Measurements from ENCODE around the gene RHBG. TPM values are rescaled to one million over a fixed set of nuclear protein-coding genes. Genes with fewer than 3 reads are reported as not detected.
"Not testable (repeated sequence)": the region's sequence is repeated elsewhere in the genome, so short reads cannot be mapped to it uniquely, and the experiment has no call there.

The RHBG gene, protein sequence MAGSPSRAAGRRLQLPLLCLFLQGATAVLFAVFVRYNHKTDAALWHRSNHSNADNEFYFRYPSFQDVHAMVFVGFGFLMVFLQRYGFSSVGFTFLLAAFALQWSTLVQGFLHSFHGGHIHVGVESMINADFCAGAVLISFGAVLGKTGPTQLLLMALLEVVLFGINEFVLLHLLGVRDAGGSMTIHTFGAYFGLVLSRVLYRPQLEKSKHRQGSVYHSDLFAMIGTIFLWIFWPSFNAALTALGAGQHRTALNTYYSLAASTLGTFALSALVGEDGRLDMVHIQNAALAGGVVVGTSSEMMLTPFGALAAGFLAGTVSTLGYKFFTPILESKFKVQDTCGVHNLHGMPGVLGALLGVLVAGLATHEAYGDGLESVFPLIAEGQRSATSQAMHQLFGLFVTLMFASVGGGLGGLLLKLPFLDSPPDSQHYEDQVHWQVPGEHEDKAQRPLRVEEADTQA
- total RNA-seq: not detected in 2 replicates

DNA sequence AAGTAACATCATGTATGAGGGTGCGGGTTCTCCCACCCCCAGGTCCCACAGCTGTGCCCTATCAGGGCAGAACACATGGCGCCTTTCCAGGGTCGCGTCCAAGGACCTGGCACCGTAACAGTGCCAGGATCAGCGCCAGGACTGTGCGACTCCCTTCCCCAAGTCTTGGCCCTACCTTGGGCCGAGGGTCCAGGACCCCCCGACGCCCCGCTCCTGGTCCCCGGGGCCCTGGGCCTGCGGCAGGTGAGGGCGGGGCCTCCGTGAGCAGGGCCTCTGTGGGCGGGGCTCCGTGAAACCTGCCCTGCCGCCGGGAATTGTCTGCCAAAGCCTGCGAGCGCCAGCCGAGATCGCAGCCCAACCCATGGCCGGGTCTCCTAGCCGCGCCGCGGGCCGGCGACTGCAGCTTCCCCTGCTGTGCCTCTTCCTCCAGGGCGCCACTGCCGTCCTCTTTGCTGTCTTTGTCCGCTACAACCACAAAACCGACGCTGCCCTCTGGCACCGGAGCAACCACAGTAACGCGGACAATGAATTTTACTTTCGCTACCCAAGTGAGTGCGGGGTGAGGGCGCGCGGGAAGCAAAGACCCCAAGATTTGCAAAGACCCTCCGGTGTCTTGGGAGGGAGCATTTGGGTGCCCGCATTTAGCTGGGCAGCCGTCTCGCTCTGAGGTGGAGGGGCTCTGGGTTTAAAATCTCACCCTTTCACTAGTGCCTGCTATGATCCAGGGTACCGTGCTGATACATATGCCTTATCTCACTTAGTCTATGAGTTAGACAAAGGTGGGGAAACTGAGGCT, at the start of gene RHBG:
TSS of gene RHBG (plus strand) at position 323 of the 796 bp plus-strand sequence. CDS start at position 362, 39 bp downstream.
- H3K27ac Mint-ChIP-seq: no peak within 1 kb of the TSS
- no peak for DNase-seq (ENCODE audit: low spot score)
- no peak within 1 kb of the TSS for H3K4me3 Mint-ChIP-seq
- no peaks in the 10 kb centered on the region for H3K4me1 Mint-ChIP-seq (ENCODE audit: low read depth)
- intact Hi-C loops (cut with micrococcal nuclease): no loop called here
- no peaks in the 10 kb centered on the region for H3K36me3 Mint-ChIP-seq (ENCODE audit: low read depth)
- peaks cover 56% of the 10 kb centered on the region for H3K27me3 Mint-ChIP-seq (ENCODE audit: insufficient read depth)
- H3K9me3 Mint-ChIP-seq: no peaks in the 10 kb centered on the region

DNA sequence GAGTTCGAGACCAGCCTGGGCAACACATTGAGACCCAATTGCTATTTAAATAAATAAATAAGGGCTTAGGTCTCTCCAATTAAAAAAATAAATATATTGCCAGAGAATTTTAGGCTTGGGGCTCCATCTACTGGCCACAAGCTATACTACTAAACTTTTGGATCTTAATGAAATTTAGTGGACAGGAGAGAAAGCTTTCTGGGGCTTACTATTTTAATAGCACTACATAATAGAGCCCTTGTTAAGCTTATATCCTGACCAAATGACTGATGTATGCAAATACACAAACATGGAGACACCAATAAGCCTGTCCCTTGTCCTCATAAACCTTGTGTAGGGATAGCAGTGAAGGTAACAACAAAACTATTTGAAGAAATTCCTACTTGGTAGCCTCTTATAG, 49.3 kb upstream of the RHBG start:
- intact Hi-C loops (cut with micrococcal nuclease): loop anchor here (1.0 to 2.0 kb wide), 2 partner anchors 173 to 229 kb away; no protein-coding TSS in a partner anchor
- Mint-ChIP-seq H3K27me3 (ENCODE audit: insufficient read depth) (no peaks in the 10 kb centered on the region), H3K27ac (no peak overlapping the region), H3K36me3 (ENCODE audit: low read depth) (peaks cover 45% of the 10 kb centered on the region), H3K4me3 (no peak overlapping the region), H3K9me3 (no peaks in the 10 kb centered on the region), H3K4me1 (ENCODE audit: low read depth) (no peaks in the 10 kb centered on the region)
- no peak for DNase-seq (ENCODE audit: low spot score)

DNA sequence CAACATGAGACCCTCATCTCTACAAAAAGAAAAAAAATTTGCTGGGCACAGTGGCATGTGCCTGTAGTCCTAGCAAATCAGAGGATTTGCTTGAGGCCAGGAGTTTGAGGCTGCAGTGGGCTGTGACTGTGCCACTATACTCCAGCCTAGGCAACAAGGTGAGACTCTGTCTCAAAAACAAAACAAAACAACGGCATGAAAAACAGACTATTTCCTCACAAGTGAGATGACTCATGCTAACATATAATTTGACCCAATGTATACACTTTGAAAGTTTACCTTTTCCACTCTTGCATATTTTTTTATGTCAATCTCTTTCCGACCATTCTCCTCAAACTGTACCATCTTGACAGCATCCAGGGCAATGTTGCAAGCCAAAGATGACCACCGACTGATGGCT, 48.5 kb upstream of the RHBG start:
- peak overlapping the region; percentile 3 for H3K27ac Mint-ChIP-seq
- DNase-seq (ENCODE audit: low spot score): no peak
- no peaks in the 10 kb centered on the region for H3K27me3 Mint-ChIP-seq (ENCODE audit: insufficient read depth)
- peaks cover 44% of the 10 kb centered on the region for H3K36me3 Mint-ChIP-seq (ENCODE audit: low read depth)
- no peaks in the 10 kb centered on the region for H3K9me3 Mint-ChIP-seq
- no peaks in the 10 kb centered on the region for H3K4me1 Mint-ChIP-seq (ENCODE audit: low read depth)
- intact Hi-C loops (cut with micrococcal nuclease): no loop called here
- H3K4me3 Mint-ChIP-seq: no peak overlapping the region

DNA sequence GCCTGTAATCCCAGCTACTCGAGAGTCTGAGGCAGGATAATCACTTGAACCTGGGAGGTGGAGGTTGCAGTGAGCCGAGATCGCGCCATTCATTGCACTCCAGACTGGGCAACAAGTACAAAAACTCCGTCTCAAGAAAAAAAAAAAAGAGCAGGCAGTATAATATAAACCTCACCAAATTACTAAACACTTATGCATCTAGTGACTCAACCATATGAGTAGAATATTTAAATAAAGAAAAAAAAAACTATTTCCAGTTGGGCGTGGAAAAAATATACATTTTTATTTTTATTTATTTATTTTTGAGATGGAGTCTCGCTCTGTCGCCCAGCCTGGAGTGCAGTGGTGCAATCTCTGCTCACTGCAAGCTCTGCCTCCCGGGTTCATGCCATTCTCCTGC, 45.8 kb upstream of the RHBG start:
- peaks cover 32% of the 10 kb centered on the region for H3K36me3 Mint-ChIP-seq (ENCODE audit: low read depth)
- H3K9me3 Mint-ChIP-seq; H3K4me3 Mint-ChIP-seq; DNase-seq (ENCODE audit: low spot score); intact Hi-C loops (cut with micrococcal nuclease); H3K4me1 Mint-ChIP-seq (ENCODE audit: low read depth); H3K27me3 Mint-ChIP-seq (ENCODE audit: insufficient read depth); H3K27ac Mint-ChIP-seq: not testable (repeated sequence)

DNA sequence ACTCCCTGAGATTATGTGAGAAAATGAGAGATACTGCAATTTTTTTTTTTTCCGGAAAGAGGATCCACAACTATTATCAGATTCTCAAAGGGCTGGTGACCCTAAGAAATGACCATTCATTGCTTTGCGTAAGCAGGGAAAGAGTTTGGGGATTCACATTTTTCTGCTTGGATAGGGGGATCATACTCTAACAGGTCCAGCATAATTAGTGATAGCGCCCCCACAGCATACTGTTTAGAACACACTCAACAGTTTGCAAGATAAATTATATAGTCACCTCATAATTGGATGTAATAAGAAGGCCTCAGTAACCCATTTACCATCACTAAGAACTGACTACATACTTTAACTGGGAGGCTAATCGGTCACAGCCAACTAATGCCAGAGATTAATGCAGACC, 32.8 kb upstream of the RHBG start:
- peaks cover 50% of the 10 kb centered on the region for H3K36me3 Mint-ChIP-seq (ENCODE audit: low read depth)
- no peak for DNase-seq (ENCODE audit: low spot score)
- H3K4me1 Mint-ChIP-seq (ENCODE audit: low read depth): peaks cover 41% of the 10 kb centered on the region
- H3K4me3 Mint-ChIP-seq: peak overlapping the region; percentile 98
- intact Hi-C loops (cut with micrococcal nuclease): loop anchor here (10.0 kb wide), 1 partner anchor 401 kb away; the partner anchor contains the start of gene KHDC4
- no peak overlapping the region for H3K27ac Mint-ChIP-seq
- H3K27me3 Mint-ChIP-seq (ENCODE audit: insufficient read depth): no peaks in the 10 kb centered on the region
- H3K9me3 Mint-ChIP-seq: no peaks in the 10 kb centered on the region

DNA sequence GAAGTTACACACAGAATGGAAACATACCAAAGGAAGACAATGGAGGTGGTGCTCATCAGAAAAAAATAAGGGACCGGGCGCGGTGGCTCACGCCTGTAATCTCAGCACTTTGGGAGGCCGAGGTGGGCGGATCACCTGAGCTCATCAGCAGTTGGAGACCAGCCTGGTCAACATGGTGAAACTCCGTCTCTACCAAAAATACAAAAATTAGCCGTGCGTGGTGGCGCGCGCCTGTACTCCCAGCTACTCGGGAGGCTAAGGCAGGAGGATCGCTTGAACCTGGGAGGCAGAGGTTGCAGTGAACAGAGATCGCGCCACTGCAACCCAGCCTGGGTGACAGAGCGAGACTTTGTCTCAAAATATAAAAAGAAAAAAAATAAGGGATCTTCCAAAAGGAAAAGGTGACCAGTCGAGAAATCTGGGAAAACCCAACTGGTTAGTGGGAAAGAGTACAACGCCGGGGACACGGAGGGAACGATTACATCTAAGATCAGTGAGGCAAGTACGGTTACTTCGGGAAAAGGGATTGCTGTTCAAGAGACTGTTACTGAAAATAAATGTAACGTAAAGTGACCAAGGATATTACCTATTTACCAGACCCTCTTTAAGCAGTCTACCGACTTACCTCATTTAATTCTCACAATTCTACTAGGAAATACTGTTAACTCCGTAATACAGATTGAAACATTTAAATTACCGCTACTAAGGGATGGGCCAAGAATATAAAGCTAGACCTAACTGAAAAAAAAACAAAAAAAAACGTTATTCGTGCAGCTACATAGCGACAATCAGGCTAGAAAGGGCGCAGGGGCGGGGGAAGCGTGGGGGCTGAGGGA, 31.7 kb upstream of the RHBG start:
- intact Hi-C loops (cut with micrococcal nuclease): loop anchor here (10.0 kb wide), 1 partner anchor 402 kb away; the partner anchor contains the start of gene KHDC4
- no peaks in the 10 kb centered on the region for H3K9me3 Mint-ChIP-seq
- peak overlapping the region; percentile 95 for H3K27ac Mint-ChIP-seq
- H3K4me1 Mint-ChIP-seq (ENCODE audit: low read depth): peaks cover 41% of the 10 kb centered on the region
- H3K27me3 Mint-ChIP-seq (ENCODE audit: insufficient read depth): no peaks in the 10 kb centered on the region
- peaks cover 46% of the 10 kb centered on the region for H3K36me3 Mint-ChIP-seq (ENCODE audit: low read depth)
- DNase-seq (ENCODE audit: low spot score): no peak
- peak overlapping the region; percentile 98 for H3K4me3 Mint-ChIP-seq

DNA sequence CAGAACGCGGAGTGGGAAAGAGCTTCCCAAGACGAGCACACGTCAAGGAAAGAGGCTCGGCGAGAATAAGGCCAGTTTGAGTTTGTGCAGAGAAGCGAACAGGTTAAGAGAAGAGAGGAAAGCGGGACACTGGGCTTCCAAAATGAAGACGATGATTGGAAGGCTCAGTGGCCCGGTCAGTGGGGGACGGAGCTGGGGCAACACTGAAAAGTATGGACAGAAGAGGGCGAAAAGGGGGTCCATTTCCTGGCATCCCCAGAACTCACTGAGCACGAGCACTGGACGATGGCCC, 31.2 kb upstream of the RHBG start:
- Mint-ChIP-seq H3K4me3 (peak overlapping the region; percentile 98), H3K4me1 (ENCODE audit: low read depth) (peaks cover 41% of the 10 kb centered on the region), H3K36me3 (ENCODE audit: low read depth) (peaks cover 42% of the 10 kb centered on the region), H3K27ac (peak overlapping the region; percentile 95), H3K9me3 (no peaks in the 10 kb centered on the region), H3K27me3 (ENCODE audit: insufficient read depth) (peaks cover 2% of the 10 kb centered on the region)
- DNase-seq (ENCODE audit: low spot score): no peak
- intact Hi-C loops (cut with micrococcal nuclease): loop anchor here (1.0 to 10.0 kb wide), 12 partner anchors 43 to 429 kb away; partner anchors contain the start of genes GLMP, ISG20L2, KHDC4 and LAMTOR2

DNA sequence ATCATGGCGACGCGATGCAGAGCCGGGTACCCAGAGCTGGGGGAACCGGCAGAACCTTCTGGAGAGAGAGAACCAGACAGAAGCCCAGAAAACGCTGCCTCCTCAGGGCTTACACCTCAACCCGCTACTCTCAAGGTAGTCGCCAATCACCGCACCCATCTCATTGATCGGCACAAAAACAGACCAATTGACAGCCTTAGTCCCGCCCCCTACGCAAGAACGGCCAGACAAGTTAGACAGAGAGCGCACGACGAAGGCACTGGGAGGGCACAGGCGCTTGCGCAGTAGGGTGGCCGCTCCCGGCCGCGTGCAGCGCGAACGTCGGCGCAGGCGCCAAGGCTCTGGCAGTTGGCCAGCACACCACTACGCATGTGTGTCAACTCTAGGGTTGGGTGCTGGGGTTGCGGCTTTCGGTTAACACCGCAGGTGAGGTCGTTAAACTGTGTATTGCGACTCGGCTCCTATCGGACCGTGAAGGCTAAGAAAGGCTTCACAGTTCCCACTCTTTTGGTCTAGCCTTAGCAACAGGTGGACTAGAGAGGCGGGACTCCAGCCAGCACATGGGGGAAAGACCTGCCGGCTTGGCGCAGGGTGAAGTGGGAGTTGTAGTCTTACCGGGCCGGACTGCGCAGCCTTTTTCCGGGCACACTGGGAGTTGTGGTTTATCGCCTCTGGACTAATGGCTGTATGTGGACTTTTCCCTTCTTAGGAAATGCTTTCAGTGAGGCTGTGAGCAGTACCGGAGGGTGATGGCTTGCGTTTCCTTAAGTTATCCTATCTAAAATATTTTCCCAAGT, 30.6 kb upstream of the RHBG start, which contains the start of the genes CCT3 and TSACC:
TSS of gene CCT3 (minus strand) at position 113 of the 797 bp plus-strand sequence. CDS start at position 5, 108 bp downstream.
TSS of gene TSACC (plus strand) at position 347 of the 797 bp plus-strand sequence. CDS start 1,232 bp downstream, outside the sequence.
- Mint-ChIP-seq H3K27ac (peak within 1 kb of the TSS; percentile 95), H3K36me3 (ENCODE audit: low read depth) (peaks cover 39% of the 10 kb centered on the region), H3K9me3 (no peaks in the 10 kb centered on the region), H3K4me3 (peak within 1 kb of the TSS; percentile 98), H3K4me1 (ENCODE audit: low read depth) (peaks cover 41% of the 10 kb centered on the region), H3K27me3 (ENCODE audit: insufficient read depth) (peaks cover 5% of the 10 kb centered on the region)
- DNase-seq (ENCODE audit: low spot score): peak; percentile 99
- intact Hi-C loops (cut with micrococcal nuclease): loop anchor here (1.0 to 10.0 kb wide), 12 partner anchors 43 to 429 kb away; partner anchors contain the start of genes GLMP, ISG20L2, KHDC4 and LAMTOR2

DNA sequence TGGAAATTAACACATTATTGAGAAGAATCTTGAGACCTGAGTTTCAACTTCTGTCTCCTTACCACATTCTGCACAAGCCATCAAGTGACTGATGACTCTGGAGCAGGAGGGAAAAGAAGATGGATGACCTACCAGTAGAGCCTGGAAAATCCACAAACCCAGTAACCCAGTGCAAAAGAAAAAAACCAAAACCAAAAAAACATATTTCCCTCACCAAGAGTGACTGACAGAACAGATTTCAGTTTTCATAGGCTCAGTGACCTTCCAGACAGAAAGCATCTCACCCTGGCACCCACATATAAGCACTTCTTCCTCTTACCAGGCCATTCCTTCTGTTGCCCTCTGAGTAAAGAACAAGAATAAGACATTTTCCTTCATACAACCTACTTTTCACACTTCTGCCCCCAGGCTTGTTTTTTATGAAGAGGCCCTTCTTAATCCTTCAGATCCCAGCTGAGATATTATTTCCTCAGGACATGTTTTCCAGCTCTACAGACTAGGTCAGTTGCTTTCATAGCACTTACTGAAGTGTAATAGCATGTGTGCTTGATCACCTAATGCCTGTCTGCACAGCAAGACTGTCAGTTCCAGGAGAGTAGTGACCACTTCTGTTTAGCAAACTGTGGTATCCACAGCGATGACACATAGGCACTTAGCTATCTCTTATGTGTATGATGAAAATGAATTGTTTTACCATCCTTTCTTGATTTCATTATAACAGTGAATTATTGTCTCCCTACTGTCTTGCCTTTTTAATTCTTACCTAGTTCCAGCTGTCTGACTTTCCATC, 26.6 kb upstream of the RHBG start:
- Mint-ChIP-seq H3K27me3 (ENCODE audit: insufficient read depth) (peaks cover 17% of the 10 kb centered on the region), H3K9me3 (no peaks in the 10 kb centered on the region), H3K36me3 (ENCODE audit: low read depth) (peaks cover 7% of the 10 kb centered on the region), H3K4me1 (ENCODE audit: low read depth) (peaks cover 11% of the 10 kb centered on the region), H3K27ac (no peak overlapping the region), H3K4me3 (no peak overlapping the region)
- no peak for DNase-seq (ENCODE audit: low spot score)
- intact Hi-C loops (cut with micrococcal nuclease): no loop called here

DNA sequence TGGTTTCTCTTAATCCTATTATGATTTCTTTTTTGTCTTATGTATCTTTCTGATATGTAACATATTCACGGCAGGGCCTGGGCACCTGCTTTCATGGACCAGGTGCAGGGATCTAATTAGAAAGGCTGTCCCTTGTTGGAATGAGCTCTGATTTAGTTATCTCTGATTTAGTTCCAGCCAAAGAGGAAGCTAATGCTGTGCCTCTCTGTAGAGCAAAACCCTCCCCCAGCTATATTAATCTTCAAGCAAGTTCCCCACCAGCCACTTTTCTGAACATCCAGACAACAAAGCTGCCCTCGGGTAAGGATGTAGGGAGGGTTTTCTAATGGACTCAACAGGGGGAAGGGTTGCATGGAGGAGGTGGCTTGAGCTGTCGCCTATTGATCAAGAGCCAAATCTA, 24.6 kb upstream of the RHBG start:
- Mint-ChIP-seq H3K27me3 (ENCODE audit: insufficient read depth) (peaks cover 34% of the 10 kb centered on the region), H3K4me3 (no peak overlapping the region), H3K9me3 (no peaks in the 10 kb centered on the region), H3K36me3 (ENCODE audit: low read depth) (no peaks in the 10 kb centered on the region), H3K4me1 (ENCODE audit: low read depth) (no peaks in the 10 kb centered on the region), H3K27ac (no peak overlapping the region)
- no peak for DNase-seq (ENCODE audit: low spot score)
- intact Hi-C loops (cut with micrococcal nuclease): no loop called here

DNA sequence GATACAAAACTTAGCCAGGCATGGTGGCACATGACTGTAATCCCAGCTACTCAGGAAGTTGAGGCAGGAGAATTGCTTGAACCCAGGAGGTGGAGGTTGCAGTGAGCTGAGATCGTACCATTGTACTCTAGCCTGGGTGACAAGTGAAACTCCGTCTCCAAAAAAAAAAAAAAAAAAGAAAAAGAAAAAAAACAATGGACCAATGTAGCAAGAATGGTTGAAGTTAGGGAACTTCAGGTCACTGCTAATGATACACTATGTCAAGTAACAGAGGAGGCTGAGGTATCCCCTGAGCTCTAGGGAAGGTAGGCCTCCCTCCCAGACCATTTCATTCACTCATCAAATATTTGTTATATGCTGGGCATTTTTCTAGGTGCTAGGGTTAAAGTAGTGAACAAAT, 23.0 kb upstream of the RHBG start:
- H3K4me1 Mint-ChIP-seq (ENCODE audit: low read depth); H3K27ac Mint-ChIP-seq; H3K4me3 Mint-ChIP-seq; H3K9me3 Mint-ChIP-seq; intact Hi-C loops (cut with micrococcal nuclease); H3K36me3 Mint-ChIP-seq (ENCODE audit: low read depth); DNase-seq (ENCODE audit: low spot score): not testable (repeated sequence)
- H3K27me3 Mint-ChIP-seq (ENCODE audit: insufficient read depth): peaks cover 35% of the 10 kb centered on the region
